HL-60 (cell line): ENCODE results near the gene CUTA.
A peak's percentile ranks its signal among the peaks of the same experiment; 100 is the strongest.

Source experiments
- DNase-seq, 2 experiments: peaks; one replicate each; pipeline ENCODE4 v3.0.0-alpha.2; 2010 to 2020; ENCODE audit warnings: low read depth in 1 of 2, low spot score in 1 of 2
- H3K27ac ChIP-seq: fragments of 250-450 bp; sonication (Bioruptor Pico); replicated peaks from 2 replicates; pipeline ENCODE4 v1.5.1; 2020; ENCODE audit warnings: mild to moderate bottlenecking, moderate library complexity
- H3K27me3 ChIP-seq: fragments of 250-450 bp; sonication (Bioruptor Pico); 2 replicates; pipeline ENCODE4 v1.5.1; 2021; ENCODE audit warnings: mild to moderate bottlenecking, moderate library complexity; ENCODE audit not compliant: insufficient read depth, poor library complexity, severe bottlenecking
- H3K4me3 ChIP-seq: replicated peaks from 2 replicates; pipeline ENCODE4 v1.5.1; 2011; ENCODE audit warnings: mild to moderate bottlenecking, control low read depth, low read length; ENCODE audit not compliant: insufficient read depth
- CTCF ChIP-seq: IDR thresholded peaks from one replicate; pipeline ENCODE4 v1.5.1; 2011; ENCODE audit warnings: low read length, control low read depth, inconsistent platforms; ENCODE audit not compliant: insufficient read depth
- GABPA ChIP-seq: IDR thresholded peaks from 2 replicates; pipeline ENCODE4 v1.6.1; 2012; ENCODE audit warnings: low read depth
- POLR2AphosphoS5 ChIP-seq: IDR thresholded peaks from 2 replicates; pipeline ENCODE4 v1.6.1; 2012; ENCODE audit warnings: low read depth
- REST ChIP-seq: IDR thresholded peaks from 2 replicates; pipeline ENCODE4 v1.6.1; 2012; ENCODE audit warnings: low read depth; ENCODE audit not compliant: insufficient replicate concordance
- SPI1 ChIP-seq: IDR thresholded peaks from 2 replicates; pipeline ENCODE4 v1.6.1; 2012; ENCODE audit warnings: low read depth, mild to moderate bottlenecking, borderline replicate concordance

CUTA gene

DNA sequence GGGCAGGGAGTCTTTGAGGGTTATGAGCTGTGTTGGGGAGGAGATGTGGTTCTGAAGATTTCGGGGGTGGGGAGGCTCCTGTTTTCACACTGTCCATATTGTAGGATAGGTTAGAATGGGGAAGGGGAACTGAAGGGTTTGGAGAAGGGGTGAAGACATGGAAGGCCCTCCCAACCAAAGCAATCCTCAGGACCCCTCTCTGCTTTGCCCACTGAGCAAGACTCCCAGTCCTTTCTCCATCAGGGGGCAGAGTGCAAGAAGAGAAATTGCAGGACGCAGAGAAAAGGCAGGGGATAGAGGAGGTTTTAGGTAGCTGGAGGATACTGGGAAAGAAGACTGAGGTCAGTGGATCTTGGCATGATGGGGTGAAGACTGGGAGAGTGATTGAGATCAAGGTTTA is 5.9 kb upstream of the CUTA start:
- no peak overlapping the region for H3K27ac ChIP-seq
- no peak for TF ChIP-seq CTCF
- TF ChIP-seq SPI1: no peak
- no peak for TF ChIP-seq POLR2AphosphoS5
- TF ChIP-seq GABPA: no peak
- TF ChIP-seq REST: no peak
- no peaks in the 10 kb centered on the region for H3K27me3 ChIP-seq
- H3K4me3 ChIP-seq: no peak overlapping the region
- no peak for DNase-seq

DNA sequence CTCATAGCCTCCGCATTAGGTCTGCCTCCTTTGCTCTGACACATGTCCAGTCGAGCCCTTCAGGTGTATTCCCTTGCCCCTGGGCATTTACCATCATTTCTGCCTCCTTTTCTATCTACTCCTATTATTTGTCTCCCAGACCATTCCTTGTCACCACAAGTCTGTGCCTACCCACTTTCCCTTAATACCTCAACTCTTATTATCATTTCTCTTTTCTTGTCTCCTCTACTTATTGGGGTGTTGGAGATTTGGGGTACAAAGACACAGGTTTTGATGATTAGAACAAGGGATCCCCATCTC is 3.4 kb upstream of the CUTA start:
- Histone ChIP-seq H3K4me3 (no peak overlapping the region), H3K27me3 (no peaks in the 10 kb centered on the region), H3K27ac (no peak overlapping the region)
- TF ChIP-seq CTCF (no peak), REST (no peak), SPI1 (no peak), POLR2AphosphoS5 (no peak), GABPA (no peak)
- DNase-seq: no peak

- TF ChIP-seq POLR2AphosphoS5 (no peak), GABPA (peak; percentile 42; the same call in 1 of the 2 replicates), REST (no peak), SPI1 (no peak), CTCF (no peak)
- Histone ChIP-seq H3K27me3 (no peaks in the 10 kb centered on the region), H3K27ac (no peak overlapping the region), H3K4me3 (no peak overlapping the region)
- no peak for DNase-seq
Measured at GRCh38 chr6:33420491-33421343, 2.8 kb upstream of the CUTA start.
